HG02571 (cell line): ENCODE measurements around the gene GPD2.

Experiments
- ATAC-seq: cut with Tn5 transposase; IDR thresholded peaks from one replicate; pipeline ENCODE4 v1.9.1; 2021; ENCODE audit warnings: mild to moderate bottlenecking, moderate library complexity; ENCODE audit not compliant: unreplicated experiment

The GPD2 gene

DNA sequence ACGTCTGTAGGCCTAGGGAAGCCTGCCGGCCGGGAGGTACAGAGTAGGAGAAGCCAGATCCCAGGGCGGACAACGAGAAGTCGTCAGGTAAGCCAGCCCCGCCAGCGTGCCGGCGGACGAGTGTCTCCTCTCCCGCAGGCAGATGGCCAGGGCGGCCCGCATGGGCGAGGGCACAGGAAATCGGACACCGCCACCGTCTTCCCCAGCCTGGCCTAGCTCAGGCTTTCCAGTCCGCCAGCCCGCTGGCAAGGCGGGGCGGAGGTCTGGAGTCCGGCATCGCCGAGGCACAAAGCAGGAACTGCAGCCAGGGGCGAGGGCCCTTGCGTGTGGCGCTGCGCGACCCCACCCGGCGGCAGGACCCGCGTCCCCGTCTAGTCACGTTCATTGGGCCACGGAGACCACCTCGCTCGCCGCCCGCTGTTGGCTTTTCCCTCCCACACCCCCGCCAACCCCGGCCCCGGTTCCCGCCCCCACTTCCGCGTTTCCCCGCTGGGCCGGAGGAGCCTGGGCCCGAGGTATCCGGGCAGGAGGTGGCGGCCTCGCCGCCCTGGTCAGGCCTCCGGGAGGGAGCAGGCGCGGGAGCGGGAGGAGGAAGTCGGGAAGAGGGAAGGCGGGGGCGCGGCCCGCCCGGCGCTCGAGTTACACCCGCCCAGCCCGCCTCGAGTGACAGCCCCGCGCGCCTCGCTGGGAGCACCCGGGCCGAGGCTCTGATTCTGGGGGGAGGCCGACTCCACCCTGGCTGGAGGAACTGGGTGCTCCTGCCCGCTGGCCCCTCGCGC, at the start of gene GPD2:
TSS of gene GPD2 (plus strand) at position 662 of the 779 bp plus-strand sequence. CDS start 39,727 bp downstream, outside the sequence.
- ATAC-seq, result peak; percentile 54

DNA sequence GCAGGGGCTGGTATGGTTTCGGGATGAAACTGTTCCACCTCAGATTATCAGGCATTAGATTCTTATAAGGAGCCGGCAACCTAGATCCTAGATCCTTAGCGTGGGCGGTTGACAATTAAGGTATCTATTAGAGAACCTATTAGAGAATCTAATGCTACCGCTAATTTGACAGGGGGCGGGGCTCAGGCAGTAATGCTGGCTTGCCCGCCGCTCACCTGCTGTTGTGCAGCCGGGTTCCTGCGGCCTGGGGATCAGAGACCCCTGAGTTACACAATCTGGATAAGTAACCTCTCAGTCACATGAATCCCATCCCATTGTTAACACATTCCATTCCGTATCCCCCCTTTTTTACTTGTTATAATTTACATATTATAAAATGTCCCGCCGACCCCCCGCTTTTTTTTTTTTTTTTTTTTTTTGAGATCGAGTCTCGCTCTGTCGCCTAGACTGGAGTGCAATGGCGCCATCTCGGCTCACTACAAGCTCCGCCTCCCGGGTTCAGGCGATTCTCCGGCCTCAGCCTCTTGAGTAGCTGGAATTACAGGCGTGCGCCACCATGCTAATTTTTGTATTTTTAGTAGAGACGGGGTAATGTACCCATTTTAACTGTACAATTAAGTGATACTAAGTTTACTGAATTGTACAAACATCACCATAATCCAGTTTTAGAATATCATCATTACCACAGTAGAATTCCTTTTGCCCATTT, 42.0 kb upstream of the GPD2 start:
- no peak for ATAC-seq

DNA sequence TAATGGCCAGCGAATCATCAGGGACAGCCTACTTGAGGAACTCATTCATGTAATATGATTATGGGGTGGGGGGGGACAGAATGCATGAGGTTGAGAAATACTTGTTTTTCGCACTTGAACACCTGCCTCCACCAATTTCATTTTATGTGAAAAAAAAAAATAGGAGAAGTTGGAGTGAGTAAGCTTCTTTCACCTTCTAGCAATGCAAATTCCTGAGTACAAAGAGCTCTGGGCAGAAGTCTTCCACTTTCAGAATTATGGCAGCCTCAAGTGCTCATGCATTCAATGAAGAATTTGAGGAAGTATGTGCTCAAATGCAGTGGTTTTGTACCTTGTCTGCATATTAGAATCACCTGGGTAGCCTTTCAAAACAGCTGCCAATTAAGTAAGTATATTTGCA, 40.1 kb upstream of the GPD2 start:
- ATAC-seq, result peak; percentile 31

DNA sequence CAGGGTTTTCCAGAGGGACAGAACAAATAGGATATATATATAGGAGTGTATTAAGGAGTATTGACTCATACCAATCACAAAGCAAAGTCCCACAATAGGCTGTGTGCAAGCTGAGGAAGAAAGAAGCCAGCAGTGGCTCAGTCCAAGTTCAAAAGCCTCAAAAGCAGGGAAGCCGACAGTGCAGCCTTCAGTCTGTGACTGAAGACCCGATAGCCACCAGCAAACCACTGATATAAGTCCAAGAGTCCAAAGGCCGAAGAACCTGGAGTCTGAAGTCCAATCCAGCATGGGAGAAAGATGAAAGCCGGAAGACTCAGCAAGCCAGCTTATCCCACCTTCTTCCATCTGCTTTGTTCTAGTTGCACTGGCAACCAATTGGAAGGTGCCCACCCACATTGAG, 39.0 kb upstream of the GPD2 start:
- ATAC-seq, result no peak

DNA sequence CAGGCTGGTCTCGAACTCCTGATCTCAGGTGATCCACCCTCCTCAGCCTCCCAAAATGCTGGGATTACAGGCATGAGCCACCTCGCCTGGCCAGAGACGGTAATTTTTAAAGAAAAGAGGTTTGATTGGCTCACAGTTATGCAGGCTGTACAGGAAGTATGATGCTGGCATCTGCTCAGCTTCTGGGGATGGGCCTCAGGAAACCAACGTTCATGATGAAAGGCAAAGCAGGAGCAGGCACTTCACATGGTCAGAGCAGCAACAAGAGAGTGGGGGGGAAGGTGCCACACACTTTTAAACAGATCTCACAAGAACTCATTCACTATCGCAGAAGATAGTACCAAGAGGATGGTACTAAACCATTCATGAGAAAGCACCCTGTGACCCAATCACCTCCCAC, 38.0 kb upstream of the GPD2 start:
- ATAC-seq, result no peak

DNA sequence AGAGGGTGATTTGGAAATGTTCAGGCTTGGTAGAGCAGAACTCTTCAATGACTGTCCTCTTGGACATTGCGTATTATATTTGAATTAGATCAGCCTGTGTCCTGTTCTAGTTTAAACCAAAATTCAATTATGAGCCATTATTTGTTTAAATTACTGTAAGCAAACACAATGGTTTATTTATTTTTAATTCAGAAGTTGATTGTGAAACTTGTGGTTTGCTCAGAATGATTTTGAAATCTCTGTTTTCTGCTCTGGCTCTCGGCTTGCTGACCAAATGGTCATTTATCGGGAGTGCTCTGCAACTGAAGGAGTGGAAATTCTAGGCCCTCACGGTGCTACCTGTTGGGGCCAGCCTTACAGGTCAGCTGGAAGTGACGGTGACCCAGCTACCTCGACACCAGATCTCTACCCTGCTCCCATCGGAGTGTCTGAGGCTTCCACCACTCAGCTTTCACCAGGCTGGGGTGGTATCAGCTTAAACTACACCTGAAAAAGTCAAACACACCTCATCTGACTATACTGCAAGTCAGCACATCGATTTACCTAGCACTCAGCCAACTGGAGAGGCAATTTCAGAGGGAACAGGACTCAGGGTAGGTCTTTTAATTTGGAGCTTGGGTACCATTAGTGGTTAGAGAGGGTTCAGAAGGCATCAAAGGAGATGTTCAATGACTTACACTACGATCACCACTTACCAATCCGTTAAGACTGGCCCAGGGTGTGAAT, 36.8 kb upstream of the GPD2 start:
- no peak for ATAC-seq

DNA sequence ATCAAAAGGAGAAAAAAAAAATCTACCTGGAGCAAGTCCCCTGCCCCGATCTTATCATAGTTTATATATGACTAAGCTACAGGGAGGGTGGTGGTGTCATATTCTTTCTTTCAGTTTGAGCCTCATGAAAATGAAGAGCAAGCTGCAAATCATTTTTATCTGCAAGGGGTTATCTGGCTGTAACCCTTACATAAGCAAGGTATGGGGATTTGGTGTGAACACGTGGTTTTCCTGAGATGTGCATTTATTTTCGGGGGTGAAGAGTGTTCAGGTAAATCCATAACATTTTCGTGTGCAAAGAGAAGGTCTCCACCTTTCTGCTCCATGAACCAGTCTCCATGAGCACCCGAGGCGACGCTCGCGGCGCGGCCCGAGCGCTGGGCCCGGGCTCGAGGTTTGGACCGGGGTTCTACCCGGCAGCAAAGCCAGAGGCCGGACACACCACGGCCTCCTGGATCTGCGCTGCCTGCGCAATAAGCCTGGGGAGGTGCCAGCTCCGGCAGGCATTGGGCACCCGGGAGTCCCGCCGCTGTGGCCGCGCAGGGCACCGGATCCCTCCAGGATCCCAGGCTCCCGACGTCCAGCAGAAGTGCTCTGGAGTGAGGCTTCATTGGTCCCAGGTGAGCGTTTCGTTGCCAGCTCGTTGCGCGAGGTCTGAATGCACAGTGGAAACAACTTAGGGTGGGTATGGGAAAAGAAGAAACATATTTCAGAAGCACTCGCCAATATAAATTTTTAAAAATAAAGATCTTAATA, 36.1 kb upstream of the GPD2 start:
- peak; percentile 34 for ATAC-seq

DNA sequence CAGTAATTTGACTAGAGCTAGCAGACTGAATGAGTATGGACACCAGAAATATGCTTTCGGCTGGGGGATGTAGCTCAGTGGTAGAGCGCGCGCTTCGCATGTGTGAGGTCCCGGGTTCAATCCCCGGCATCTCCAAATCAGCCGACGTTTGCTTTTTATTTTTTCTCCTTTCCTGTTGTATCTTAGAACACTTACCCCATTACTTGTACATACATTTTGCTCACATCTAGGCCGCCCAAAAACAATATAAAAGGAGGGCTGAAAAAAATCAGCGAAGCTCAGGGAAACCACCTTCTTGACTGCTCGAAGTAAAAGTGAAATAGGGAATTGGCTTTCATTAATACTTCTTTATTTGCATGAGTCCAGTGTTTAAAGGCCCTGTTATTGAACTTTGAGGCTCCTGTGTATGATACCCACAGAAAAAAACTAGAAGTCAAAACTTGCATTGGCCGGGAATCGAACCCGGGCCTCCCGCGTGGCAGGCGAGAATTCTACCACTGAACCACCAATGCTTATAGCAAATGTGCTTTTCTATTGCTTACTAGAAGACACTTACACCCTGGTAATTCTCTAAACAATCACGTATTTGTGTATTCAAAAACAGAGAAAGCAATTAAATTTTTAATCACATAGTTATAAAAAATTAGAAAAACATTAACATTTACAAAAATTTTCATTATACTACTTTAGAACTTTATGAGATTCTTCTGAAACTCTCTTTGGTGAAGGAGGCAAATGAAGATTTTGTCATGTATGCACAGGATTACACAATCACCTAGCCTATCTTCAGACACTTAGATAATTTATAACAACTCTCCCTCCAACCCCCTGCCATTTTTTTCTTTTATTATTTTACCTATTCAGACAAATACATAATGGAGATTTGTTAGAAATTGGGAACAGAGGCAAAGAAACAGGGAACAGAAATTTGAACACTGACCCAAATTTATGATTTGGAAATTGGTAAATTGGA, 35.2 kb upstream of the GPD2 start:
- ATAC-seq, result peak; percentile 69

DNA sequence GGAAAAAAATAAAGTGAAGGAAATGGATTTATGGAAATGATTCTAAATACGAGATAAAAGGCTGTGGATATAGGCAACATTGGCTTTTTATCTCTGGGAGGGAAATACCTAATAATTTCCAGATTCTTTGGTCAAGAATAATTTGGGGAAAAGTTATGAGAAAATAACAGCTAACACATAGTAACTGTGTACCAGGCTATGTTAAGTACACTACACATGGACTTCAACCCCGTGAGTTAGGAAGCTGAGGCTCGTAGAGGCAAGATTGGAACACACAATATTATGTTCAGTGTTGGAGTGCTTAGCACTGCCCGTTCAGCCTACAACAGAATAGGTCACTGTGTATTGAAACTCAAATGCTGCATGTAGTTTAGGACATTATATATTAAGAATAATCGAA, 34.3 kb upstream of the GPD2 start:
- no peak for ATAC-seq

DNA sequence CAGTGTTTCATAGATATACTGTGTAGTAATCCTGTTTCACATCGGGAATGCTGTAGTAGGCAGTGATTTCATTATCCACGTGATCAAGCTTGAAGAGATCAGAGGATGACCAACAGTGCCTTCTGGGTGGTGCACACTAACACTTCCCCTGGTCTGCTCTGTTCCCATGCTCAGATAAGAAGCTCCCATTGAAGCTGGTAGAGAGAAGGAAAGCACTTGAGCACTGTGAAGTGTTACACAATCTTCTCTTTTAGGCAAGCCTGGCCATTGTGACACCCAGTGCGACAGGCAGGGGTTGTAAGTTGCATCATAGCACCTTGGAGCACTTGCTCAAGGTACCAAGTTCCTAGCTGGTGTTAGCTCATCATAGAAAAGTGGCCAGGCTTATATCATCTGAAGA, 30.6 kb upstream of the GPD2 start:
- ATAC-seq, result no peak

DNA sequence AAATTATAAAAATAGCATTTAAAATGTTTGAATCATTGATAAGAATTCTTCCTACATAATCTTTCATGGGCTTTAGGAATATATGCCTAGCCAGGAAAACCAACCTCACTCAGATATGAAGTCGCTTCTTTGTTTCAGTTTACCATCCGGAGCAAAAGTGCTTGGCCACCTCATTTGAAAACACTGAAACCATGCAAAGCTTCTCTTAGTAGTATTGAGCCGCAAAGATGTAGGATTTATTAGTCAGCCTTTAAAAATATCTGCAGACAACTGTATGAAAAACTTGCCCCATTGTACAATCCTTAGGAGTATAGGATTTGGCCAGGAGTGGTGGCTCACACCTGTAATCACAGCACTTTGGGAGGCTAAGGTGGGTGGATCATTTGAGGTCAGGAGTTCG, 24.3 kb upstream of the GPD2 start:
- no peak for ATAC-seq

DNA sequence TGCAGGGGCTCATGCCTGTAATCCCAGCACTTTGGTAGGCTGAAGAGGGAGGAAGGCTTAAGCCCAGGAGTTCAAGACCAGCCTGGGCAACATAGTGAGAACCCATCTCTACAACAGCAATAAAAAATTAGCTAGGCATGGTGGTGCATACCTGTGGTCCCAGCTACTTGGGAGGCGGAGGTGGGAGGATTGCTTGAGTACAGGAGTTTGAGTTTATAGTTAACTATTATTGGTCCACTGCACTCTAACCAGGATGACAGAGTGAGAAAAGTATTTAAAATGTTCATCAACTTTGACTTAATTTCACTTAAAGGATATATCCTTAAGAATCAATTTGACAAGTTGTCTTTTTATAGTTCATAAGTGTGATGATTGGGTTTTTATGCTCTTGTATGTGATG, 14.3 kb upstream of the GPD2 start:
- no peak for ATAC-seq

DNA sequence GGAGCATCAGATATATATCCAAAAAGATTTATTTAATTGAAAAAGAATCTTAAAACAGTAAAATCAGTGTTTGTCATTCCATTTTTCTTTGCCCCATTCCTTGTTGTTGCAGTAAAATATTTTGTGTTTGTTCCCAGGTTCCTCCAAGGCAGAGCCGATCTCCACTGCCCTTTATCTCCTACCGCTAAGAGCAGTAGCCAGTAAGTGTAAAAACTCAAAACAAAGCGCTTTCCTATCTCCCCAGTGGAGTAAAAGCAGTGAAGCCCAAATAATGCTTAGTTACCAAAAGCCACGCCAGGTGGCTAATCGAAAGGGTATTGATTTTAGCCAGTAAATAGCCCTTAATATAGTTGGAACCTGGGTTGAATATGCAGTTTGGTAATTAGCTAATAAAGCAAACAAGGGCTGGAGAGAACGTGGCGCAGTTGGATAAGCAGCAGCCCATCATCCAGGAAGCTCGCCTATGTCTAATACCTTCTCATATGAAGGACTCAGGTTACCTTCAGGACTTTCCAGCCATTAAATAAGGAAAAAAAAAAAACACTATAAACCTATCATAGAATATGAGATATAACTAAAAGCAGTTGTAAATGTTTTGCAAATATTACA, 12.4 kb upstream of the GPD2 start:
- no peak for ATAC-seq

DNA sequence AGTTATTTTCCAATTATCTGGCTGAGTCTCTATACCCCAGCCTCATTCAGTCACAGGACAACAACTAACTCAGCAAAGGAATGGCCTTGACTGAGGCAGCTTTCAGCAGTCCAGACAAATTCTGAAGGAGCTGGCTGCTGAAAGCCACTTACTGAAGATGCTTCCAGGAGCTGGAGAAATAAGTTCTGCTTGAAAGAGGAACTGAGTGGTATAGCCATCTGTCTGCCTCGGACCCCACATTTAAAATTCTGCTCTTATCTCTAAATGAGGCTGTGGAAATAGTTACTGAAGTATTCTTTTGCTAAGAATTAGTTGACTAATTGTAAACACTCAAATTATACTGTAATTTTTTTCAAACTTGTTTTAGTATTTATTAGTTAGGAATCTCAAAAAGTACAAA, 9.1 kb upstream of the GPD2 start:
- ATAC-seq, result no peak

DNA sequence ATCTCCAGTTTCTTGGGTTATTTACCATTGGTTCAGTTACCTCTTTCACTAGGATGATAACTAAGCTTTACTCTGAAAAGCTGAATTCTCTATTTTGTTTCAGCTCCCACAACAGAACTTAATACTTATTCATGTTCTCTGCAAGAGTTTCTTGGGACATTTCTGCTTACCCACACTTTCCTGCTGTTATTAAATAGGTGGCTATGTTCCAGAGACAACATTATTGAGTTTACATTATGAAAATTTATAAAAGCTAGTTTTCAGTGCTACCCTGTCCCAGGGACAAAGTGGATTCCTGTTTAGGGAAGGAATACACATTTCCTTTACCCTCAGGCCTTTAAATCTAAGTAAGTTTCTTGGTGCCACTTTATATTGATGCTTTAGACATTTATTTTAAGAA, 7.0 kb upstream of the GPD2 start:
- no peak for ATAC-seq

DNA sequence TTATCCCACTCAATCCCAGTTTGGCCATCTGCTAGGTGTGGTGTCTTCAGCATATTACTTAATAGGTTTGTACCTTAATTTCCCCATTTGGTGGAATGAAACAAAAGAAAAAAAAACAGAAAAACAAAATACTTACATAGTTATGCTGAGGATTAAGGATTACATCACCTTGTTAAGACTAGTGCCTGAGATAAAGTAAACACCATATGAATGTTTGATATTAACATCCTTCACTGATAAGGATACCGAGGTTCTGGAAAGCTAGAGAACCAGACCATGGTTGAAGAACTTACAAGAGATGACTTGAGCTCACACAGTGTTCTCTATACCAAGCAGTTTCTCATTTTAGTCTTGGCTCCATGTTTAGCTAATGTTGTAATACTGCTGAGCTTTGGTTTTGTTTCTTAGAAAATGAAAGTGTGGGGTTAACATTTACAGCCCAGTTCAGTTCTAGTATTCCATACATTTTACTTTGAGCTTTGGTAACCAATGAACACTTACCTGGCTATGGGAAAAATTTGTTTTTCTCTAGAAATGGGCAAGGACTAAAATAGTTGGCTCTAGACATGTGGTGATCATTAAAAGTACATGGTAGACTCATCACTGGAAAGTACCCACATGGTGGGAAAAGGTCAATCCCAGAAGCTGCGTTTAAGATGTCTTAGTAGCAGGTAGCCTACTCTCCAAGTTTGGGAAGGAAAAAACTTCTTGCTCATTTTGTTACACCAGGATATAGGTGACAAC, 5.8 kb upstream of the GPD2 start:
- peak; percentile 24 for ATAC-seq

DNA sequence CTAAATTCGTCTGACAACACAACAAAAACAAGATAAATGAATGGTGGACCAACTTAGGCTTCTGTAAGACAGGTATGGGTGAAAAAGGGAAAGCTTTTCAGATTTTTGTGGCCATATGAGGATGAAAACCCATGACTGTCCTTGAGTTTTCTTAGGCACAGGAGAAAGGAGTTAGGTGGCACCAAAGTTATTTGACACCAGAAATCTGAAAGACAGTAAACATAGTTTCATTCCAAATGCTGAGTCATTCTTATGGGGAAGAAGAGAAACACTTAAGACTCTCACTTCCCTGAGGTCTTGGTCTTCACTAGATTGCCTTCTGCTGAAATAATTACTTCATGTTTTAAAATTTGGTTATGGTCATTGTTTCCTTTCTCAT, 5.2 kb upstream of the GPD2 start:
- peak; percentile 61 for ATAC-seq

DNA sequence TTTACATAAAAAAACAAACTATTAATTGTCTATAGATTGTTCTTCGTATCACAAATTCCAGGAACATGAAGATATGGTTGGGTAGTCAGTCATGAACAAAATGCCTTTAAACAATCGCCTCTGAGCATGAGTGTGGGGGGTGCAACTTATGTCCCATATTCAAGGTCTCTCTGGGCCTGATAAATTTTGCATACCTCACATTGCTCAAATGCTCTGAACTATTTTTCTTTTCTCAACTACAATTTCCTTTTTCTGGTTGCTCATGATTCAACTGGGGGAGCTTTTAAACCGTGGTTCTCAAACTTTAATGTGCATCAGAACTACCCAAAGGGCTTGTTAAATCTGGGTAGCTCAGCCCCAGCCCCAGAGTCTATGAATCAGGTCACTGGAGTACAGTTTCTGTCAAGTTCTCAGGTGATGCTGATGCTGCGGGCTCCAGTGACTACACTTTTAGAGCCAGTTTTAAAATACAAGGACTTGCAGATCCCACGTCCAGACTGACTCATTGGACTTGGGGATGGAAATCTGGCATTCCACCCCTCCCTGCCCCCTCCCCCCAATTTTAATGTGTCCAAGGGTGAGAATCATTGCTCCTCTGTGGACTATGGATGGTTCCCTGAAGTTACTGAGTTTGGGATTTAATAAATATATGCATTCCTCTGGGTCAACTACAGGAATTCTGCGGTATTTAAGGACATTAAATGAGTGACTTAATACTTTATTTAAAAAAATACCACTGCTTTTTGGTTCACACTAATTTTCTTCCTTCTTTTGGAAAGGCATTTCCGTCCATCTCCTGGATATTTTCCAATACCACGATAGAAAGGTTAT, 1.5 kb upstream of the GPD2 start:
- no peak for ATAC-seq
